HEK293 (cell line): Measurements from ENCODE around the gene DCK.
"Not testable (repeated sequence)": the region's sequence is repeated elsewhere in the genome, so short reads cannot be mapped to it uniquely, and the experiment has no call there.

Source experiments
- KLF9 ChIP-seq: fragments of 450-650 bp; formaldehyde crosslinking; IDR thresholded peaks from 2 replicates; pipeline ENCODE4 v1.5.1; 2016; ENCODE audit warnings: missing biosample characterization, missing genetic modification characterization, low read depth
- RBAK ChIP-seq: fragments of 450-650 bp; formaldehyde crosslinking; IDR thresholded peaks from 2 replicates; pipeline ENCODE4 v1.5.1; 2016; ENCODE audit warnings: missing biosample characterization, missing genetic modification characterization
- SP2 ChIP-seq: fragments of 450-650 bp; formaldehyde crosslinking; IDR thresholded peaks from 2 replicates; pipeline ENCODE4 v1.5.1; 2016; ENCODE audit warnings: missing biosample characterization, missing genetic modification characterization
- ZFP37 ChIP-seq: fragments of 450-650 bp; formaldehyde crosslinking; IDR thresholded peaks from 2 replicates; pipeline ENCODE4 v1.5.1; 2016; ENCODE audit warnings: missing biosample characterization, missing genetic modification characterization
- ZNF449 ChIP-seq: fragments of 450-650 bp; formaldehyde crosslinking; IDR thresholded peaks from 2 replicates; pipeline ENCODE4 v1.5.1; 2017; ENCODE audit warnings: missing biosample characterization, mild to moderate bottlenecking, missing genetic modification characterization, moderate library complexity
- TF ChIP-seq, protein P1 (sequence below): fragments of 450-650 bp; formaldehyde crosslinking; IDR thresholded peaks from 2 replicates; pipeline ENCODE4 v1.5.1; 2016; ENCODE audit warnings: missing biosample characterization, missing genetic modification characterization
- TF ChIP-seq, protein P2 (sequence below): fragments of 450-650 bp; formaldehyde crosslinking; IDR thresholded peaks from 2 replicates; pipeline ENCODE4 v1.5.1; 2017; ENCODE audit warnings: missing biosample characterization, missing genetic modification characterization

- not testable (repeated sequence) for TF ChIP-seq ZFP37 (tag by site-specific recombination); SP2 (tag by site-specific recombination); RBAK; KLF9; ZNF449 (tag by site-specific recombination)
- TF ChIP-seq, protein P1, sequence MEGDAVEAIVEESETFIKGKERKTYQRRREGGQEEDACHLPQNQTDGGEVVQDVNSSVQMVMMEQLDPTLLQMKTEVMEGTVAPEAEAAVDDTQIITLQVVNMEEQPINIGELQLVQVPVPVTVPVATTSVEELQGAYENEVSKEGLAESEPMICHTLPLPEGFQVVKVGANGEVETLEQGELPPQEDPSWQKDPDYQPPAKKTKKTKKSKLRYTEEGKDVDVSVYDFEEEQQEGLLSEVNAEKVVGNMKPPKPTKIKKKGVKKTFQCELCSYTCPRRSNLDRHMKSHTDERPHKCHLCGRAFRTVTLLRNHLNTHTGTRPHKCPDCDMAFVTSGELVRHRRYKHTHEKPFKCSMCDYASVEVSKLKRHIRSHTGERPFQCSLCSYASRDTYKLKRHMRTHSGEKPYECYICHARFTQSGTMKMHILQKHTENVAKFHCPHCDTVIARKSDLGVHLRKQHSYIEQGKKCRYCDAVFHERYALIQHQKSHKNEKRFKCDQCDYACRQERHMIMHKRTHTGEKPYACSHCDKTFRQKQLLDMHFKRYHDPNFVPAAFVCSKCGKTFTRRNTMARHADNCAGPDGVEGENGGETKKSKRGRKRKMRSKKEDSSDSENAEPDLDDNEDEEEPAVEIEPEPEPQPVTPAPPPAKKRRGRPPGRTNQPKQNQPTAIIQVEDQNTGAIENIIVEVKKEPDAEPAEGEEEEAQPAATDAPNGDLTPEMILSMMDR (tag by site-specific recombination) = not testable (repeated sequence)
- TF ChIP-seq, protein P2, sequence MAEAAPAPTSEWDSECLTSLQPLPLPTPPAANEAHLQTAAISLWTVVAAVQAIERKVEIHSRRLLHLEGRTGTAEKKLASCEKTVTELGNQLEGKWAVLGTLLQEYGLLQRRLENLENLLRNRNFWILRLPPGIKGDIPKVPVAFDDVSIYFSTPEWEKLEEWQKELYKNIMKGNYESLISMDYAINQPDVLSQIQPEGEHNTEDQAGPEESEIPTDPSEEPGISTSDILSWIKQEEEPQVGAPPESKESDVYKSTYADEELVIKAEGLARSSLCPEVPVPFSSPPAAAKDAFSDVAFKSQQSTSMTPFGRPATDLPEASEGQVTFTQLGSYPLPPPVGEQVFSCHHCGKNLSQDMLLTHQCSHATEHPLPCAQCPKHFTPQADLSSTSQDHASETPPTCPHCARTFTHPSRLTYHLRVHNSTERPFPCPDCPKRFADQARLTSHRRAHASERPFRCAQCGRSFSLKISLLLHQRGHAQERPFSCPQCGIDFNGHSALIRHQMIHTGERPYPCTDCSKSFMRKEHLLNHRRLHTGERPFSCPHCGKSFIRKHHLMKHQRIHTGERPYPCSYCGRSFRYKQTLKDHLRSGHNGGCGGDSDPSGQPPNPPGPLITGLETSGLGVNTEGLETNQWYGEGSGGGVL (tag by site-specific recombination) = not testable (repeated sequence)
Measured at GRCh38 chr4:71005025-71005424, 11.6 kb downstream of the DCK start.
